GM12878 (cell line): ENCODE measurements around the gene SIM2. TPM values are rescaled to one million over a fixed set of nuclear protein-coding genes. Genes with fewer than 3 reads are reported as not detected.

ENCODE experiments used
- ATAC-seq: fragments of 200-7000 bp; cut with Tn5 transposase; 3 replicates; pipeline ENCODE4 v1.9.1; 2020; ENCODE audit warnings: mild to moderate bottlenecking, moderate library complexity
- BruUV-seq: library from RNA; stranded (reverse); fragments of 400-500 nt; replicated peaks from 2 replicates; lab custom pipeline; 2021; lab: Mats Ljungman, UMichigan
- CTCF ChIA-PET: fragments of 300-600 bp; sonication (Branson Sonifier 250); formaldehyde crosslinking; extraction: SDS; loops from one replicate; lab custom pipeline; 2021; ENCODE audit warnings: inconsistent platforms; lab: Yijun Ruan, JAX
- POLR2A ChIA-PET: fragments of 350-600 bp; formaldehyde crosslinking; extraction: SDS; loops from one replicate; lab custom pipeline; 2021; ENCODE audit warnings: inconsistent platforms; lab: Charles Lee
- RAD21 ChIA-PET: fragments of 300-600 bp; sonication (Branson Sonifier 250); formaldehyde crosslinking; loops from one replicate; lab custom pipeline; 2023; ENCODE audit warnings: antibody characterized with exemption; ENCODE audit not compliant: unreplicated experiment; lab: Charles Lee
- SMC1A ChIA-PET: fragments of 300-600 bp; sonication (Branson Sonifier 250); formaldehyde crosslinking; loops from one replicate; lab custom pipeline; 2023; ENCODE audit not compliant: unreplicated experiment, uncharacterized antibody; lab: Charles Lee
- DNase-seq: peaks from one replicate; pipeline ENCODE4 v3.0.0-alpha.2; 2011; ENCODE audit warnings: low read depth, low spot score
- FAIRE-seq: peaks from 3 replicates; lab custom pipeline; 2011; peaks lifted over from hg19 to GRCh38; lab: Jason Lieb, UNC
- H2AFZ ChIP-seq: 2 replicates; pipeline ENCODE4 v1.6.0; 2011; ENCODE audit warnings: low read depth, low read length, control low read depth; ENCODE audit not compliant: control insufficient read depth
- H3K27ac ChIP-seq: 2 replicates; pipeline ENCODE4 v1.5.1; 2011; ENCODE audit warnings: control low read depth; ENCODE audit not compliant: control insufficient read depth, insufficient read depth
- H3K27me3 ChIP-seq, 2 experiments: replicated peaks in 1 of 2; 2 replicates each; pipeline versions ENCODE4 v1.6.0 to v1.6.1; 2011; ENCODE audit warnings: low read length in 1 of 2; ENCODE audit not compliant: control insufficient read depth in 2 of 2, insufficient read depth in 2 of 2
- H3K36me3 ChIP-seq, 2 experiments: 2 replicates each; pipeline ENCODE4 v1.5.1; 2011; ENCODE audit warnings: low read length in 1 of 2; ENCODE audit not compliant: control insufficient read depth in 2 of 2, insufficient read depth in 2 of 2
- H3K4me1 ChIP-seq: 2 replicates; pipeline ENCODE4 v1.6.1; 2011; ENCODE audit warnings: mild to moderate bottlenecking, low read length, moderate library complexity, mixed read lengths; ENCODE audit not compliant: control insufficient read depth, insufficient read depth
- H3K4me2 ChIP-seq: 2 replicates; pipeline ENCODE4 v1.6.0; 2011; ENCODE audit warnings: control low read depth; ENCODE audit not compliant: control insufficient read depth, insufficient read depth
- H3K4me3 ChIP-seq: fragments of 200-600 bp; sonication (generic); 2 replicates; pipeline ENCODE4 v1.5.1; 2016
- H3K79me2 ChIP-seq: 2 replicates; pipeline ENCODE4 v1.6.0; 2011; ENCODE audit warnings: low read length; ENCODE audit not compliant: control insufficient read depth, insufficient read depth
- H3K9ac ChIP-seq: 2 replicates; pipeline ENCODE4 v1.8.0; 2011; ENCODE audit warnings: low read length, control low read depth, mixed read lengths; ENCODE audit not compliant: control insufficient read depth, insufficient read depth
- H3K9me3 ChIP-seq: replicated peaks from 3 replicates; pipeline ENCODE4 v1.5.1; 2011; ENCODE audit warnings: mild to moderate bottlenecking, low read length; ENCODE audit not compliant: control insufficient read depth, insufficient read depth
- H4K20me1 ChIP-seq: 2 replicates; pipeline ENCODE4 v1.6.0; 2011; ENCODE audit not compliant: control insufficient read depth, insufficient read depth
- ESRRA ChIP-seq: IDR thresholded peaks from 2 replicates; pipeline ENCODE4 v1.6.1; 2012; ENCODE audit warnings: mild to moderate bottlenecking, low read length, improper control_type of control experiment
- FOS ChIP-seq: IDR thresholded peaks from 3 replicates; pipeline ENCODE4 v1.6.1; 2011; ENCODE audit warnings: borderline replicate concordance; ENCODE audit not compliant: insufficient read length; ENCODE audit errors: extremely low read depth
- HDGF ChIP-seq: fragments of 450-650 bp; IDR thresholded peaks from 2 replicates; pipeline ENCODE4 v1.6.1; 2016; ENCODE audit warnings: antibody characterized with exemption
- KAT2A ChIP-seq: conservative IDR thresholded peaks from 2 replicates; pipeline ENCODE4 v1.6.1; 2011; ENCODE audit warnings: low read depth, low read length; ENCODE audit not compliant: control insufficient read depth
- SP1 ChIP-seq: IDR thresholded peaks from one replicate; pipeline ENCODE4 v1.6.1; 2011; ENCODE audit warnings: low read depth, low read length
- SUZ12 ChIP-seq: fragments of 200-600 bp; sonication (generic); IDR thresholded peaks from one replicate; pipeline ENCODE4 v1.6.1; 2018; ENCODE audit warnings: antibody characterized with exemption, mild to moderate bottlenecking; ENCODE audit not compliant: unreplicated experiment
- WRNIP1 ChIP-seq: IDR thresholded peaks from 2 replicates; pipeline ENCODE4 v1.6.1; 2011; ENCODE audit warnings: low read depth, low read length, improper control_type of control experiment, borderline replicate concordance
- ZNF274 ChIP-seq: IDR thresholded peaks from one replicate; pipeline ENCODE4 v1.8.0; 2011; ENCODE audit not compliant: insufficient read length, insufficient read depth
- WGBS: methylation state at CpG from one replicate; pipeline ENCODE4 v1.1.6; 2016; ENCODE audit warnings: low lambda C conversion rate; ENCODE audit not compliant: insufficient replicate concordance, insufficient coverage; ENCODE audit errors: missing lambda C conversion rate; 5-methylcytosine and 5-hydroxymethylcytosine counted together
- in situ Hi-C: fragments of 300-500 bp; cut with MboI; formaldehyde crosslinking; loops from 9 replicates; pipeline ENCODE4 v1.14.3; 2018; ENCODE audit warnings: mixed read lengths
- intact Hi-C: fragments of 100-400 bp; cut with micrococcal nuclease; formaldehyde crosslinking; loops from one replicate; pipeline ENCODE4 v1.14.2; 2022; ENCODE audit not compliant: unreplicated experiment
- polyA plus RNA-seq, 11 experiments: library from polyadenylated mRNA; depleted of rRNA in 4 of 11; unstranded in 6 of 11; stranded (reverse) in 5 of 11; fragments of >200 nt; fragmentation: Nextera tagmentation in 4 of 11; fragmentation: Illumina TruSeq in 1 of 11; extraction: Ambion mirVana in 4 of 11; extraction: Trizol in 1 of 11; gene quantifications; 1 replicate in 1 of 11; 2 replicates in 10 of 11; pipeline versions ENCODE4 v1.2.1 to v1.2.3, GENCODE V29; 2011 to 2016; ENCODE audit warnings: inconsistent platforms in 2 of 11, missing spikeins in 2 of 11, low read depth in 1 of 11
- total RNA-seq, 4 experiments: library from RNA; depleted of rRNA in 3 of 4; stranded (reverse); fragments of >200 nt in 3 of 4; fragmentation: Illumina TruSeq in 1 of 4; extraction: Trizol in 1 of 4; gene quantifications; 2 replicates each; pipeline versions ENCODE4 v1.2.1 to v1.2.3, GENCODE V29; 2013 to 2021

Gene SIM2
- total and polyA plus RNA-seq, 10 of the 15 experiments (the other 5 are each of a cell fraction or from before 2014, with no cell fraction given) = 0.02 to 0.15 (median 0.05) TPM; not detected in 7

- intact Hi-C loops = no loop called here
- TF ChIP-seq FOS (no peak), WRNIP1 (no peak), HDGF (no peak), SP1 (no peak), KAT2A (no peak), ESRRA (no peak)
- TF ChIP-seq, all 136 proteins: peak for 0
- CTCF ChIA-PET = no interaction called here
- POLR2A ChIA-PET = no interaction called here
- Histone ChIP-seq H3K27ac (no peak overlapping the region), H2AFZ (no peak overlapping the region), H3K36me3 (no peaks in the 10 kb centered on the region), H3K4me3 (no peak overlapping the region), H3K9ac (no peak overlapping the region), H3K9me3 (no peaks in the 10 kb centered on the region; the same call in 2 of the 3 replicates), H3K4me2 (no peak overlapping the region), H3K4me1 (no peaks in the 10 kb centered on the region), H3K27me3 (peaks cover 26 to 34% of the 10 kb centered on the region in 2 experiments), H4K20me1 (no peaks in the 10 kb centered on the region), H3K79me2 (no peaks in the 10 kb centered on the region)
- DNase-seq (no peak), ATAC-seq (no peak), FAIRE-seq (no peak)
- BruUV-seq = no TSS peak
- SMC1A ChIA-PET = no interaction called here
- WGBS = 26% methylated on average over 57 of the region's 58 CpGs
- in situ Hi-C loops = no loop called here
- RAD21 ChIA-PET = no interaction called here
Observed at GRCh38 chr21:36697060-36697850, 1.7 kb upstream of the SIM2 start.

DNA sequence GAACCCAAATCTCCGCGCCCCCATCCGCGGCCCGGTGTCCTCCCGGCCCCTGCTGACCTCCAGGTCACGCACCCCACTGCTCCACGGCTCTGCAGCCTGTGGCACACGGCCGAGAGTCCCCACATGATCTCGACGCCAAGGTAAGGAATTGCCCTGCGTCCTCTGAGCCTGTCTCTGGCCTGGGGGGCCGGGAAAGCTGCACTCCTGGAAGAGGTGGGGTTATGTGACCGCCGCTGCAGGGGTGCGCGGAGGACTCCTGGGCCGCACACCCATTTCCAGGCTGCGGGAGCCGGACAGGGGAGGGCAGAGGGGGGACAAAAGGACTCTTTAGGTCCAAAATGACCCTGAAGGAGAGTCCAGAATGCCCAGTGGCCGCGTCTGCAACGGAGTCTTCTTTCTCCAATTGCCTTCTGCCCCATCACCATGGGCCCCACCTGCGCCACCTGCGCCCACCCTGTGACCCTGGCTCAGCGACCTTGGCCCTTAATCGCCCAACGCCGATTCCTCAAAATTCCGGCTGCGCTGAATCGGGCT is 997 bp upstream of the SIM2 start:
- H3K27me3 ChIP-seq = peaks cover 30 to 33% of the 10 kb centered on the region in 2 experiments
- H3K79me2 ChIP-seq = no peaks in the 10 kb centered on the region
- ChIA-PET CTCF (no interaction called here), POLR2A (no interaction called here), RAD21 (no interaction called here), SMC1A (no interaction called here)
- TF ChIP-seq ZNF274 (no peak), SUZ12 (peak; percentile 18)
- no peak overlapping the region for H3K4me2 ChIP-seq
- ATAC-seq = no peak
- no peaks in the 10 kb centered on the region for H3K36me3 ChIP-seq
- whole genome bisulfite sequencing = 38% methylated on average over 30 of the region's 33 CpGs
- no peaks in the 10 kb centered on the region; the same call in 2 of the 3 replicates for H3K9me3 ChIP-seq
- DNase-seq = no peak
- intact Hi-C loops = no loop called here
- no peak for FAIRE-seq
- in situ Hi-C loops = no loop called here
- no peaks in the 10 kb centered on the region for H3K4me1 ChIP-seq
- H3K27ac ChIP-seq = no peak overlapping the region
- no TSS peak for BruUV-seq
- H3K4me3 ChIP-seq = no peak overlapping the region
- no peaks in the 10 kb centered on the region for H4K20me1 ChIP-seq
- H2AFZ ChIP-seq = no peak overlapping the region
- H3K9ac ChIP-seq = no peak overlapping the region
